GM06990 (cell line): ENCODE data around the gene BOD1.

ENCODE experiments used
- DNase-seq: peaks from one replicate; pipeline ENCODE4 v3.0.0-alpha.2; 2011; ENCODE audit not compliant: insufficient read length; ENCODE audit errors: extremely low read depth
- H3K27me3 ChIP-seq: replicated peaks from 2 replicates; pipeline ENCODE4 v1.6.0; 2011; ENCODE audit warnings: low read length; ENCODE audit not compliant: control insufficient read depth, insufficient read depth
- H3K36me3 ChIP-seq: 2 replicates; pipeline ENCODE4 v1.5.1; 2011; ENCODE audit warnings: low read length; ENCODE audit not compliant: control insufficient read depth, insufficient read depth
- H3K4me3 ChIP-seq: replicated peaks from 2 replicates; pipeline ENCODE4 v1.5.1; 2011; ENCODE audit warnings: low read depth, mild to moderate bottlenecking, control low read depth, low read length
- CTCF ChIP-seq: IDR thresholded peaks from 2 replicates; pipeline ENCODE4 v1.5.1; 2011; ENCODE audit warnings: low read length, control low read depth, mild to moderate bottlenecking, inconsistent platforms; ENCODE audit not compliant: insufficient read depth, poor library complexity, severe bottlenecking

Gene BOD1

DNA sequence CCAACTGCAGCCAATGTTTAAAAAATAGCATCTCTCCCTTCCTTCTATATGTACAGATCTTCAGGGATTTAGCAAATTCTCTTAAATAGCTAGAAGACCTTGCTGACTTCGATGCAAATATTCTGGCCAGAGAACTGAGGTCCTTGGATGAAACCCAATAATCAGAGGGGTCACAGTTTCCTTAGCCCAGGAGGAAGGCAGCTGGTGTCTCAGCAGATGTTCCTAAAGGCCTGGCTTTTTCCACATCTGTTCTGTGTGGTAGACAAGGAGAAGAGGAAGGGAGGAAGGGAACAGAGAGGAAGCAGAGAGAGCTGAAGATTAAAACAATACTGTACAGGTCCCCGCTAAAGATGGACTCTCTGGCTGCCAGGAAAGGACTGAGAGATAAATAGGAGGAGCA lies 33.1 kb downstream of the BOD1 start:
- TF ChIP-seq CTCF, result no peak
- DNase-seq, result no peak
- Histone ChIP-seq H3K4me3 (no peak overlapping the region), H3K36me3 (no peaks in the 10 kb centered on the region), H3K27me3 (no peaks in the 10 kb centered on the region; the same call in 1 of the 2 replicates)

DNA sequence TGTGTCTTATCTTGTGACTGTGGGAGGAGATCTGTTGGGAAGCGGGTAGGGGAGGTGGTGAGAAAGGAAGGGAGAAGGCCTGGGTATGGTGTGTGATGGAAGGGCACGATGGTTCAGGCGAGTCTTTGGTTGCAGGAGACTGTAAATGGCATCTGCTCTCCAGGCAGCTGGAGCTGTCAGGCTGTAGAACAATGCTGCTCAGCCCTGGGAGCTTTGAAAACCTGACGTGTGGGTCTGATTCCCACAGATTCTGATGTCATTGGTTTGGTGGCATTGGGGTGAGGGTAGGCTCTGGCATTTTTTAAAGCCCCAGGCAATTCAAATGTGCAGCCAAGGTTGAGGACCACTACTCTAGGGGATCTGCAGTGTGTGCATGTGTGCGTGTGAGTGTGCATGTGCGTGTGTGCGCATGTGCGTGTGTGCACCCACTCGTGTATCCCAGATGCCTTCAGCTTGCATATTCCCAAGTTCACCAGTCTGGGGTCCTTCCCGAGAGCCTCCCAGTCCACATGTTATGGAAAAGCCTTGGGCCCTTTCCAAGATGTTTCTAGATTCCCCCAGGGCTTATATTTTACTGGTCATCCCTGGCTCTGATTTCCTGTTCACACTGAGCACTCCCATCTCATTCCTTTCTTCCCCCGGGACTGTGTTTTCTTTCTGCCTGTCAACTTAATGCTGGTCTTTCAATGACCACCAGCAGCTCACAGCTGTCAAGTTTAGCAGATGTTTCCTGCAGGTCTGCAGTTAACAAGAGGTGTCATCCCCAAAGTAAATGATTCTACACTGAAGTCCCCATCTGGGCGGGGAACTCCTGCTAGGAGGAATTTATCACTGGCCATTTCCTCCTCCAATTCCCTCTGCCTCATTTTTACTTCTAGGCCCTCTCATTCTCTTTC lies 34.0 kb downstream of the BOD1 start:
- no peak for DNase-seq
- no peak for TF ChIP-seq CTCF

DNA sequence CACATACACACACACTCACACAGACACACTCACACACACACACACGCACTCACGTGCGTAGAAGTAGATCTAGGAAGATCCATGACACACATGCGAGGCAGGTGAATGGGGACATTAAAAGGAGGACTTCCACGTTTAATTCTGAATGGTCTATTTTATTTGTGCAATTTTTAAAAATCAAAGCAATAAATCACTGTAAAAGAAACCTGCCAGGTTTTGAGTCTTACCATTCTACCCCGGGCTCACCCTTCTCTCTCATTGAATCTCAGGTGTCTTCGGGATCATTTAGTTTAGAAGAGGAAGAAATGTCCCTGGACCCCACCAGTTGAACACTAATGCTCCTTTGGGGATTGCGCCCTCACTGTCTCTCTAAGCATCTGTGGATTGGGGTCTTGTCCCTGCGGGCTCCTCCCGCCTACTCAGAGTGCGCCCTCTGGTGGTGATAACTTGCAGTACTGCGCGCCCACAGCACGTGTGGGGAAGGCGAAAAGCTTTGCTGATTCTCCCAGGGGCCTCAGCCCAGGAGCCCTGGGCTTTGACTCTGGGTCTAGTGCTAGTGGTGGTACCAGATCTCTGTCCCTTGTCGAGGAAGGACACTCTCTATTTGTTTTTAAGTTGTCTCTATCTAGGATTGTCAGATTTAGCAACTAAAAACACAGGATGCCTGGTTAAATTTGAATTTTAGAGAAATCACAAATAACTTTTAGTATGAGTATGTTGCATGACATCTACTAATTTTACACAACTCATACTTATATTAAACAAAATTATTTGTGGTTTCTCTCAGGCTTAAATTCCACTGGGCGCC lies 34.8 kb downstream of the BOD1 start:
- H3K27me3 ChIP-seq, result no peaks in the 10 kb centered on the region; the same call in 1 of the 2 replicates
- H3K4me3 ChIP-seq, result no peak overlapping the region
- TF ChIP-seq CTCF, result peak; percentile 95
- peak; percentile 27 for DNase-seq
- H3K36me3 ChIP-seq, result no peaks in the 10 kb centered on the region

More for the DNA sequence above, 34.0 kb downstream of the BOD1 start:
- H3K36me3 ChIP-seq, result no peaks in the 10 kb centered on the region
- no peak overlapping the region for H3K4me3 ChIP-seq
- H3K27me3 ChIP-seq, result no peaks in the 10 kb centered on the region; the same call in 1 of the 2 replicates

- no peak for TF ChIP-seq CTCF
- DNase-seq, result no peak
- H3K36me3 ChIP-seq, result no peaks in the 10 kb centered on the region
- H3K27me3 ChIP-seq, result no peaks in the 10 kb centered on the region; the same call in 1 of the 2 replicates
- no peak overlapping the region for H3K4me3 ChIP-seq
These were observed 37.4 kb downstream of the BOD1 start for GRCh38 chr5:173578947-173579615.

- DNase-seq, result no peak
- H3K36me3 ChIP-seq, result no peaks in the 10 kb centered on the region
- no peak overlapping the region for H3K4me3 ChIP-seq
- TF ChIP-seq CTCF, result no peak
- no peaks in the 10 kb centered on the region; the same call in 1 of the 2 replicates for H3K27me3 ChIP-seq
These were observed 38.6 kb downstream of the BOD1 start for GRCh38 chr5:173577817-173578216.
